GM12878 (cell line): Measurements from ENCODE around the gene PRKG1. TPM values are rescaled to one million over a fixed set of nuclear protein-coding genes. Genes with fewer than 3 reads are reported as not detected.

Experiments used
- ATAC-seq: fragments of 200-7000 bp; cut with Tn5 transposase; 3 replicates; pipeline ENCODE4 v1.9.1; 2020; ENCODE audit warnings: mild to moderate bottlenecking, moderate library complexity
- BruUV-seq: library from RNA; stranded (reverse); fragments of 400-500 nt; replicated peaks from 2 replicates; lab custom pipeline; 2021; lab: Mats Ljungman, UMichigan
- CTCF ChIA-PET: fragments of 300-600 bp; sonication (Branson Sonifier 250); formaldehyde crosslinking; extraction: SDS; loops from one replicate; lab custom pipeline; 2021; ENCODE audit warnings: inconsistent platforms; lab: Yijun Ruan, JAX
- POLR2A ChIA-PET: fragments of 350-600 bp; formaldehyde crosslinking; extraction: SDS; loops from one replicate; lab custom pipeline; 2021; ENCODE audit warnings: inconsistent platforms; lab: Charles Lee
- RAD21 ChIA-PET: fragments of 300-600 bp; sonication (Branson Sonifier 250); formaldehyde crosslinking; loops from one replicate; lab custom pipeline; 2023; ENCODE audit warnings: antibody characterized with exemption; ENCODE audit not compliant: unreplicated experiment; lab: Charles Lee
- SMC1A ChIA-PET: fragments of 300-600 bp; sonication (Branson Sonifier 250); formaldehyde crosslinking; loops from one replicate; lab custom pipeline; 2023; ENCODE audit not compliant: unreplicated experiment, uncharacterized antibody; lab: Charles Lee
- DNase-seq: peaks from one replicate; pipeline ENCODE4 v3.0.0-alpha.2; 2011; ENCODE audit warnings: low read depth, low spot score
- FAIRE-seq: peaks from 3 replicates; lab custom pipeline; 2011; peaks lifted over from hg19 to GRCh38; lab: Jason Lieb, UNC
- H2AFZ ChIP-seq: 2 replicates; pipeline ENCODE4 v1.6.0; 2011; ENCODE audit warnings: low read depth, low read length, control low read depth; ENCODE audit not compliant: control insufficient read depth
- H3K27ac ChIP-seq: 2 replicates; pipeline ENCODE4 v1.5.1; 2011; ENCODE audit warnings: control low read depth; ENCODE audit not compliant: control insufficient read depth, insufficient read depth
- H3K27me3 ChIP-seq, 2 experiments: replicated peaks in 1 of 2; 2 replicates each; pipeline versions ENCODE4 v1.6.0 to v1.6.1; 2011; ENCODE audit warnings: low read length in 1 of 2; ENCODE audit not compliant: control insufficient read depth in 2 of 2, insufficient read depth in 2 of 2
- H3K36me3 ChIP-seq, 2 experiments: 2 replicates each; pipeline ENCODE4 v1.5.1; 2011; ENCODE audit warnings: low read length in 1 of 2; ENCODE audit not compliant: control insufficient read depth in 2 of 2, insufficient read depth in 2 of 2
- H3K4me1 ChIP-seq: 2 replicates; pipeline ENCODE4 v1.6.1; 2011; ENCODE audit warnings: mild to moderate bottlenecking, low read length, moderate library complexity, mixed read lengths; ENCODE audit not compliant: control insufficient read depth, insufficient read depth
- H3K4me2 ChIP-seq: 2 replicates; pipeline ENCODE4 v1.6.0; 2011; ENCODE audit warnings: control low read depth; ENCODE audit not compliant: control insufficient read depth, insufficient read depth
- H3K4me3 ChIP-seq: fragments of 200-600 bp; sonication (generic); 2 replicates; pipeline ENCODE4 v1.5.1; 2016
- H3K79me2 ChIP-seq: 2 replicates; pipeline ENCODE4 v1.6.0; 2011; ENCODE audit warnings: low read length; ENCODE audit not compliant: control insufficient read depth, insufficient read depth
- H3K9ac ChIP-seq: 2 replicates; pipeline ENCODE4 v1.8.0; 2011; ENCODE audit warnings: low read length, control low read depth, mixed read lengths; ENCODE audit not compliant: control insufficient read depth, insufficient read depth
- H3K9me3 ChIP-seq: replicated peaks from 3 replicates; pipeline ENCODE4 v1.5.1; 2011; ENCODE audit warnings: mild to moderate bottlenecking, low read length; ENCODE audit not compliant: control insufficient read depth, insufficient read depth
- H4K20me1 ChIP-seq: 2 replicates; pipeline ENCODE4 v1.6.0; 2011; ENCODE audit not compliant: control insufficient read depth, insufficient read depth
- BMI1 ChIP-seq: fragments of 450-650 bp; IDR thresholded peaks from 2 replicates; pipeline ENCODE4 v1.6.1; 2016; ENCODE audit warnings: mild to moderate bottlenecking, moderate library complexity, borderline replicate concordance
- CBX5 ChIP-seq: sonication (generic); IDR thresholded peaks from 2 replicates; pipeline ENCODE4 v1.6.1; 2016; ENCODE audit warnings: low read depth, moderate library complexity, mild to moderate bottlenecking, inconsistent platforms
- CHD1 ChIP-seq: IDR thresholded peaks from 2 replicates; pipeline ENCODE4 v1.6.1; 2012; ENCODE audit warnings: low read depth, low read length, improper control_type of control experiment
- EED ChIP-seq: sonication (generic); IDR thresholded peaks from 2 replicates; pipeline ENCODE4 v1.6.1; 2016; ENCODE audit warnings: antibody characterized with exemption, low read depth
- ETV6 ChIP-seq, 2 experiments: fragments of 450-650 bp in 1 of 2; IDR thresholded peaks in 1 of 2; conservative IDR thresholded peaks in 1 of 2; 2 replicates each; pipeline ENCODE4 v1.6.1; 2014; ENCODE audit warnings: antibody characterized with exemption in 1 of 2, borderline replicate concordance in 1 of 2, low read depth in 1 of 2, mild to moderate bottlenecking in 1 of 2, moderate library complexity in 1 of 2
- EZH2 ChIP-seq: IDR thresholded peaks from 2 replicates; pipeline ENCODE4 v1.6.1; 2012; ENCODE audit warnings: low read depth, mild to moderate bottlenecking, control low read depth, inconsistent platforms, low read length, borderline replicate concordance; ENCODE audit not compliant: control insufficient read depth
- HCFC1 ChIP-seq: fragments of 150-350 bp; IDR thresholded peaks from 2 replicates; pipeline ENCODE4 v1.6.1; 2014; ENCODE audit warnings: low read length
- MTA3 ChIP-seq: IDR thresholded peaks from 2 replicates; pipeline ENCODE4 v1.6.1; 2012; ENCODE audit warnings: low read length, inconsistent platforms, borderline replicate concordance
- NFXL1 ChIP-seq: fragments of 450-650 bp; IDR thresholded peaks from 2 replicates; pipeline ENCODE4 v1.6.1; 2017; ENCODE audit warnings: antibody characterized with exemption, mild to moderate bottlenecking, borderline replicate concordance
- NKRF ChIP-seq: fragments of 450-650 bp; conservative IDR thresholded peaks from 2 replicates; pipeline ENCODE4 v1.6.1; 2017; ENCODE audit warnings: mild to moderate bottlenecking, moderate library complexity
- PBX3 ChIP-seq: IDR thresholded peaks from 2 replicates; pipeline ENCODE4 v1.6.1; 2011; ENCODE audit warnings: mild to moderate bottlenecking, low read depth, low read length, moderate library complexity; ENCODE audit not compliant: insufficient replicate concordance
- POU2F2 ChIP-seq: IDR thresholded peaks from 3 replicates; pipeline ENCODE4 v1.6.1; 2011; ENCODE audit warnings: low read depth, mild to moderate bottlenecking, low read length, borderline replicate concordance
- RFX5 ChIP-seq: IDR thresholded peaks from 2 replicates; pipeline ENCODE4 v1.6.1; 2011; ENCODE audit warnings: low read depth, low read length, improper control_type of control experiment
- SUPT20H ChIP-seq: IDR thresholded peaks from 2 replicates; pipeline ENCODE4 v1.6.1; 2011; ENCODE audit warnings: low read depth, mild to moderate bottlenecking, low read length, moderate library complexity, borderline replicate concordance; ENCODE audit not compliant: control insufficient read depth
- ZBTB11 ChIP-seq: fragments of 450-650 bp; formaldehyde crosslinking; IDR thresholded peaks from 2 replicates; pipeline ENCODE4 v1.5.0; 2022; ENCODE audit warnings: mild to moderate bottlenecking, missing genetic modification characterization
- ZNF217 ChIP-seq: fragments of 450-650 bp; IDR thresholded peaks from 2 replicates; pipeline ENCODE4 v1.6.1; 2017; ENCODE audit warnings: antibody characterized with exemption, mild to moderate bottlenecking
- WGBS: methylation state at CpG from one replicate; pipeline ENCODE4 v1.1.6; 2016; ENCODE audit warnings: low lambda C conversion rate; ENCODE audit not compliant: insufficient replicate concordance, insufficient coverage; ENCODE audit errors: missing lambda C conversion rate; 5-methylcytosine and 5-hydroxymethylcytosine counted together
- in situ Hi-C: fragments of 300-500 bp; cut with MboI; formaldehyde crosslinking; loops from 9 replicates; pipeline ENCODE4 v1.14.3; 2018; ENCODE audit warnings: mixed read lengths
- intact Hi-C: fragments of 100-400 bp; cut with micrococcal nuclease; formaldehyde crosslinking; loops from one replicate; pipeline ENCODE4 v1.14.2; 2022; ENCODE audit not compliant: unreplicated experiment
- polyA plus RNA-seq, 11 experiments: library from polyadenylated mRNA; depleted of rRNA in 4 of 11; unstranded in 6 of 11; stranded (reverse) in 5 of 11; fragments of >200 nt; fragmentation: Nextera tagmentation in 4 of 11; fragmentation: Illumina TruSeq in 1 of 11; extraction: Ambion mirVana in 4 of 11; extraction: Trizol in 1 of 11; gene quantifications; 1 replicate in 1 of 11; 2 replicates in 10 of 11; pipeline versions ENCODE4 v1.2.1 to v1.2.3, GENCODE V29; 2011 to 2016; ENCODE audit warnings: inconsistent platforms in 2 of 11, missing spikeins in 2 of 11, low read depth in 1 of 11
- total RNA-seq, 4 experiments: library from RNA; depleted of rRNA in 3 of 4; stranded (reverse); fragments of >200 nt in 3 of 4; fragmentation: Illumina TruSeq in 1 of 4; extraction: Trizol in 1 of 4; gene quantifications; 2 replicates each; pipeline versions ENCODE4 v1.2.1 to v1.2.3, GENCODE V29; 2013 to 2021

The PRKG1 gene
- total and polyA plus RNA-seq, 10 of the 15 experiments (the other 5 are each of a cell fraction or from before 2014, with no cell fraction given): 0.04 to 0.05 TPM; not detected in 8

- FAIRE-seq (no peak), ATAC-seq (0 out of 3 replicates have a peak, but pooled peaks have one; percentile 29)
- Histone ChIP-seq H3K79me2 (no peaks in the 10 kb centered on the region), H3K4me1 (no peaks in the 10 kb centered on the region), H4K20me1 (no peaks in the 10 kb centered on the region), H2AFZ (no peak overlapping the region), H3K9ac (no peak overlapping the region), H3K9me3 (no peaks in the 10 kb centered on the region), H3K27me3 (no peaks in the 10 kb centered on the region; a peak in 1 of 4 replicates)
- ChIA-PET CTCF (interaction anchor here (0.6 kb wide), 1 partner anchor 87 kb away, joined by 3 read pairs; no protein-coding TSS in a partner anchor), RAD21 (no interaction called here), POLR2A (interaction anchor here (0.6 to 1.2 kb wide), 2 partner anchors 25 to 241 kb away, joined by 4 to 10 read pairs; no protein-coding TSS in a partner anchor)
- no TSS peak for BruUV-seq
- TF ChIP-seq BMI1 (no peak), RFX5 (no peak), ZBTB11 (CRISPR knock-in tag) (no peak), NFXL1 (no peak), HCFC1 (no peak), NKRF (no peak), PBX3 (no peak), ETV6 (conservative IDR thresholded peaks at IDR 0.05 in 1 of 2, IDR thresholded peaks at IDR 0.05 in 1 of 2; ENCODE audit: borderline replicate concordance in 1 of 2, low read depth in 1 of 2) (no peak), CBX5 (no peak), POU2F2 (no peak), SUPT20H (no peak), ZNF217 (no peak), CHD1 (no peak), EED (no peak), EZH2 (no peak), MTA3 (no peak)
- TF ChIP-seq, all 136 proteins: peak for 0
- in situ Hi-C loops: no loop called here
- DNase-seq: no peak
- no peak overlapping the region for H3K27ac ChIP-seq
- H3K36me3 ChIP-seq: no peaks in the 10 kb centered on the region
- SMC1A ChIA-PET: no interaction called here
- WGBS: 0% methylated on average over 1 of the region's 1 CpG
- H3K4me3 ChIP-seq: no peak overlapping the region
- intact Hi-C loops: no loop called here
- H3K4me2 ChIP-seq: no peak overlapping the region
These were observed 564.5 kb downstream of the PRKG1 start for GRCh38 chr10:51638737-51639136.
